Measurements from ENCODE around the gene CRY1. TPM values are rescaled to one million over a fixed set of nuclear protein-coding genes. Genes with fewer than 3 reads are reported as not detected.
"Not testable (repeated sequence)": the region's sequence is repeated elsewhere in the genome, so short reads cannot be mapped to it uniquely, and the experiment has no call there.

CRY1 gene
- total RNA-seq, 1 experiment from 2014 or later = 38.0 TPM

DNA sequence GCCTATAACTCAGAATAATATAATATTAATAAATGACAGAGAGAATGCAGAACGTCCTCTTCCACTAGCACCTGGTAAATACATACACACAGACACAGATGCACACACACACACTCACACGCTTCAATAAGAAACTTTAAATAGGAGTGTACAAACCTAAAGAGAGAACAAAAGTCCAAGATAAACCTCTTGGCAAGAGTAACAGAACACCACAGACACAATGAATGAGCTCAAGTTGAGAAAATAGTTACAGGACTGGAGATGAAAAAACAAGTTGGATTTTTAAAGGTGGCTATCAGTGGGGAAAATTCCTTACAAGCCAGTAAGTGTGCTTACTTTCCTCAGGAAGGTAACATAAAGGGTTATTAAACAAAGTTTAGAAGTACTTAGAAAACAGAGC is 35.2 kb downstream of the CRY1 start:
- H3K4me3 ChIP-seq = no peak overlapping the region
- H3K27ac ChIP-seq = no peak overlapping the region
- H3K27me3 ChIP-seq = no peaks in the 10 kb centered on the region
- DNase-seq = no peak
- H3K9me3 ChIP-seq (replicated peaks) = peaks cover 4% of the 10 kb centered on the region; the same call in 1 of the 2 replicates
- no peaks in the 10 kb centered on the region for H3K4me1 ChIP-seq
- H3K36me3 ChIP-seq = no peaks in the 10 kb centered on the region

DNA sequence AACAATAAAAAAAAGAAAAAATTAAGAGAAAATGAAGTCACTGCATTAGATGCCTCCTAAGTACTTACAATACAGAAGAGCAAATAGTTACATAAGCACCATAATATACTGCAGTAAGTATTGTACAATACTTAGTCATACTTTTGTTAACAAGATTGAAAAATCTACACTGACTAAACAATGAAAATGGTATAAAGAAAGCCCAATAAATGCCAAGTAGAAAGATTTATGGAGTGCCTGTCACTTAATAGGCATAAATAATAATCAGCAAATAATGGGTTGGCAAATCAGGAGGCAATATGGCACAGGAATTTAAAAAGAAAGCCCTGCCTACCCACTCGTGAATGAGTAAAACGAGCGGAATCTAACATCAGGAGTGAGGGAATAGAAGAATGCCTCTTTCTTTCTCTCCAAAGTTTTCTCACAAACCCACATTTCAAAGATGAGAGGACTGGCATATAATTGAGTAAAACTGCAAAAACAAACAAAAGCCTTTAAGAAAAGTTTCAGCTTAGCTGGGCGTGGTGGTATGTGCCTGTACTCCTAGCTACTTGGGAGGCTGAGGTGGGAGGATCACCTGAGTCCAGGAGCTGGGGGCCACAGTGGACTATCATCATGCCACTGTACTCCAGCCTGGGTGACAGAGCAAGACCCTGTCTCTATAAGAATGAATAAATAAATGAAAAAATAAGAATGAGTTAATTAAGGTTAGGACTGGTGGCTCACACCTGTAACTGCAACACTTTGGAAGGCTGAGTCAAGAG is 36.1 kb downstream of the CRY1 start:
- no peaks in the 10 kb centered on the region for H3K36me3 ChIP-seq
- H3K4me3 ChIP-seq = no peak overlapping the region
- no peak for DNase-seq
- peaks cover 8% of the 10 kb centered on the region; the same call in 1 of the 2 replicates for H3K9me3 ChIP-seq (replicated peaks)
- H3K4me1 ChIP-seq = no peaks in the 10 kb centered on the region
- H3K27ac ChIP-seq = no peak overlapping the region
- no peaks in the 10 kb centered on the region for H3K27me3 ChIP-seq

GRCh38 chr12:107053709-107054108 is 39.6 kb downstream of the CRY1 start:
- peaks cover 8% of the 10 kb centered on the region; the same call in 1 of the 2 replicates for H3K9me3 ChIP-seq (replicated peaks)
- no peak for DNase-seq
- no peaks in the 10 kb centered on the region for H3K27me3 ChIP-seq
- H3K27ac ChIP-seq = no peak overlapping the region
- H3K4me3 ChIP-seq = no peak overlapping the region
- no peaks in the 10 kb centered on the region for H3K4me1 ChIP-seq
- no peaks in the 10 kb centered on the region for H3K36me3 ChIP-seq

GRCh38 chr12:107045186-107045585 is 48.2 kb downstream of the CRY1 start:
- Histone ChIP-seq H3K27ac (no peak overlapping the region), H3K9me3 (replicated peaks) (no peaks in the 10 kb centered on the region), H3K36me3 (no peaks in the 10 kb centered on the region), H3K4me1 (no peaks in the 10 kb centered on the region), H3K4me3 (no peak overlapping the region), H3K27me3 (no peaks in the 10 kb centered on the region)
- DNase-seq = no peak

DNA sequence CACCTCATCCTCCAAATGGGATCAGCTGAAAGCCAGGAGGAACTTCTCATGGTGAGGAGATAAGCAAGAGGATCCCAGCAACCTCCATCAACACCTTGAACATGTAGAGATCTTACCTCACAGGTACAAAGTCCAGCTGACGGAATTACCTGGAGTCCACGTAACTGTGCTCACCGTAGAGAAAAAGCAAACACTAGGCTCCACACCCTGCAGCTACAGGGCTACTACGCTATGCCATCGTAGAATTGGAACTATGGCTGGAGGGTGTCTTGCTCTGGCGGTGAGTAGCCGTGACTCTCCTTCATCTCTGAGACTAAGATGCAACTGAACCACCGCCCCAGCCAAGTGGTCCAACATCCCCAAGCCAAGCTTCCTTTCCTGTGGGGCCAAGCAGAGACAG is 50.5 kb downstream of the CRY1 start:
- no peak for DNase-seq
- Histone ChIP-seq H3K27me3 (no peaks in the 10 kb centered on the region), H3K27ac (no peak overlapping the region), H3K4me3 (no peak overlapping the region), H3K9me3 (replicated peaks) (no peaks in the 10 kb centered on the region), H3K4me1 (no peaks in the 10 kb centered on the region), H3K36me3 (no peaks in the 10 kb centered on the region)

- H3K9me3 ChIP-seq (replicated peaks) = no peaks in the 10 kb centered on the region
- no peaks in the 10 kb centered on the region for H3K36me3 ChIP-seq
- H3K27ac ChIP-seq = no peak overlapping the region
- no peak overlapping the region for H3K4me3 ChIP-seq
- no peak for DNase-seq
- H3K4me1 ChIP-seq = no peaks in the 10 kb centered on the region
- no peaks in the 10 kb centered on the region for H3K27me3 ChIP-seq
These were observed 57.6 kb downstream of the CRY1 start for GRCh38 chr12:107035733-107036132.

- Histone ChIP-seq H3K27ac (no peak overlapping the region), H3K27me3 (no peaks in the 10 kb centered on the region), H3K9me3 (replicated peaks) (no peaks in the 10 kb centered on the region), H3K36me3 (no peaks in the 10 kb centered on the region), H3K4me1 (no peaks in the 10 kb centered on the region), H3K4me3 (no peak overlapping the region)
- DNase-seq = no peak
These were observed 59.3 kb downstream of the CRY1 start for GRCh38 chr12:107033758-107034739.

GRCh38 chr12:107032266-107032665 is 61.1 kb downstream of the CRY1 start:
- Histone ChIP-seq H3K4me3 (no peak overlapping the region), H3K9me3 (replicated peaks) (no peaks in the 10 kb centered on the region), H3K27me3 (no peaks in the 10 kb centered on the region), H3K27ac (no peak overlapping the region), H3K4me1 (peaks cover 9% of the 10 kb centered on the region), H3K36me3 (no peaks in the 10 kb centered on the region)
- no peak for DNase-seq

DNA sequence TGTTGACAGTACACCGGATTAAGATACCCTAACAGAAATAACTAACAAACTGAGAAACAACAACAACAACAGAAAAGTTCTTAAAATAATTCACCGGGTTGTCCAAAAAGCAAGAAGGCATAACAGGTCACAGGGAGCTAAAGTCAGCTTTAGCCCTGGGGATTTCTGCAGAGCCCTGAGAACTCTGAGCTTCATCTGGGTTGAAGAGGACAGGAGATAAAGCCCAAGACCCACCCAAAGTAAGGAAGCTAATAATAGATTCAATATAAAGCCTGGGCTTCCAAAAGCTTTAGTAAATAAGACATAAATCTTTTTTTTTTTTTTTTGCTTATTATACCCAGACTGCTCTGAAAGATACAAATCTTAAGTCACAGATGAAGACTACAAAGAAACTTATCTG is 62.3 kb downstream of the CRY1 start:
- no peak for DNase-seq
- Histone ChIP-seq H3K4me3 (no peak overlapping the region), H3K36me3 (no peaks in the 10 kb centered on the region)

DNA sequence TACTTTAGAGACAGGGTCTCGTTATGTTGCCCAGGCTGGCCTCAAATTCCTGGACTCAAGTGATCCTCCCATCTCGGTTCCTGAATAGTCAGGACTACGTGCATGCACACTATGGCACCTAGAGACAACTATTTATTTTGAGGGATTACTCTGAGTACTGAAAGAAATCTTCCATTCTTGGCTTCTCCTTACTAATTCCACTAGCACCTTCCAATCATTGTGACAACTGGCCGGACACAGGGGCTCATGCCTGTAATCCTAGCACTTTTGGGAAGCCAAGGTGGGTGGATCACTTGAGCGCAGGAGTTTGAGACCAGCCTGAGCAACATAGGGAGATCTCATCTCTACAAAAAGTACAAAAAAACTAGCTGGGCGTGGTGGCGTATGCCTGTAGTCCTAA is 64.3 kb downstream of the CRY1 start:
- DNase-seq = no peak
- H3K9me3 ChIP-seq (replicated peaks) = no peaks in the 10 kb centered on the region
- H3K36me3 ChIP-seq = no peaks in the 10 kb centered on the region
- no peaks in the 10 kb centered on the region for H3K27me3 ChIP-seq
- no peak overlapping the region for H3K27ac ChIP-seq
- H3K4me3 ChIP-seq = no peak overlapping the region
- H3K4me1 ChIP-seq = peaks cover 17% of the 10 kb centered on the region

More for the DNA sequence above, 62.3 kb downstream of the CRY1 start:
- H3K9me3 ChIP-seq (replicated peaks) = no peaks in the 10 kb centered on the region
- H3K4me1 ChIP-seq = peaks cover 17% of the 10 kb centered on the region
- H3K27me3 ChIP-seq = no peaks in the 10 kb centered on the region
- H3K27ac ChIP-seq = no peak overlapping the region

- no peaks in the 10 kb centered on the region for H3K9me3 ChIP-seq (replicated peaks)
- peak in 1 of 2 experiments; percentile 42 for DNase-seq
- no peaks in the 10 kb centered on the region for H3K36me3 ChIP-seq
- no peaks in the 10 kb centered on the region for H3K27me3 ChIP-seq
- H3K27ac ChIP-seq = peak overlapping the region; percentile 32
- peaks cover 17% of the 10 kb centered on the region for H3K4me1 ChIP-seq
- H3K4me3 ChIP-seq = no peak overlapping the region
These were observed 65.7 kb downstream of the CRY1 start for GRCh38 chr12:107027636-107028053.

DNA sequence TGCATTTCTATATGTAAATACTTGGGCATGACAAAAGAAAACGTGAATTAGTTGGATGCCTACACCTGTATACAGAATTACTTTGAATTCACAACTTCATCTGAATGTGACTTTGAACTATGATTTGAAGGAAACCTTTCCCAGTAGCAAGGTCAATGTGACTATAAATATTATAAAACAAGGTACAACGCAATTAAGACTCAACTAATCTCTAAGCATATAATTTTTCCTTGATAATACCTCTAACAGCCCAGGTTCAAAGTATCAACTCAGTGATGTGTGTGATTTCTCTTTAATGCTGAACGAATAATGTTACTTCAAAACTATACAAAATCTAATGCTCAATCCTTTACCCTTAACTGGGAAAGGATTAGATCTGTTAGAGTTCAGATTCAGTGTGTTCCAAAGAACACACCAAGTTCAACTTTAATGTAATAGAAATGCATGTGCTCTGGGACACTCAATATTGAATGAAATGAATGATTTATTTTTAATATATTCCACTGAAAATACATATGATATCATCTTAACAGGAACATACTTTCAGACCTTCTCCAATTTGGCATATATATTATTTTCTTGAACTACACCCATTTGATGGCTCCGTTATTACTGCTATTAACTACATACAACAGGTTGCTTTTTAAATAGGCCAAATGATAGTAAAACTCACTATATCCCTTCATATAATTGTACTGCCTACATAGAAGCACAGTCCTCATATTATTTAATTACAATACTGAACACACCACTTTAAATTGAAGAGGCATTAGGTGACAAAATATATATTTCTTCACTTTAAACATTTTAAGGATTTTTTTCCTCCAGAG is 66.3 kb downstream of the CRY1 start:
- peak overlapping the region; percentile 32 for H3K27ac ChIP-seq

DNA sequence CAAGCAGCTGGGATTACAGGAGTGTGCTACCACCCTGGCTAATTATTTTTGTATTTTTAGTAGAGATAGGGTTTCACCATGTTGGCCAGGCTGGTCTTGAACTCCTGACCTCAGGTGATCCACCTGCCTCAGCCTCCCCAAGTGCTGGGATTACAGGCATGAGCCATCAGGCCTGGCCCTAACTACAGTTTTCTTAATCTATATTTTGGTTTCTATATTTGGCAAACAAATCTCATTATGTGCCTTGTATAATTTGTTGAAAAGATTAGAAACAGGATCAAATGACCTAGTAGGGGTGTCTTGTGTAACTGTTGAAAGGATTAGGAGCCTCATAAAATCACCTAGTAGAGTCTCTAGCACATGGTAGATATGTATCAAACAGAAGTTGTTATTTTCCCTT is 67.0 kb downstream of the CRY1 start:
- not testable (repeated sequence) for DNase-seq; H3K27ac ChIP-seq; H3K9me3 ChIP-seq (replicated peaks); H3K4me3 ChIP-seq; H3K27me3 ChIP-seq; H3K36me3 ChIP-seq
- peaks cover 17% of the 10 kb centered on the region for H3K4me1 ChIP-seq

More for the DNA sequence above, 66.3 kb downstream of the CRY1 start:
- Histone ChIP-seq H3K27me3 (no peaks in the 10 kb centered on the region), H3K36me3 (no peaks in the 10 kb centered on the region), H3K9me3 (replicated peaks) (no peaks in the 10 kb centered on the region), H3K4me1 (peaks cover 17% of the 10 kb centered on the region), H3K4me3 (no peak overlapping the region)
- no peak for DNase-seq

- Histone ChIP-seq H3K27me3 (no peaks in the 10 kb centered on the region), H3K9me3 (replicated peaks) (no peaks in the 10 kb centered on the region), H3K36me3 (0 out of 2 replicates have a peak, but pooled peaks cover under 1% of the 10 kb centered on the region), H3K4me3 (no peak overlapping the region), H3K27ac (no peak overlapping the region), H3K4me1 (peaks cover 17% of the 10 kb centered on the region)
- no peak for DNase-seq
These were observed 67.7 kb downstream of the CRY1 start for GRCh38 chr12:107025671-107026070.
